Activated CD8-positive, alpha-beta T cell treated with anti-CD3 and anti-CD28 coated beads for 36 hours (primary cell): Measurements from ENCODE around the gene CDKAL1. TPM values are rescaled to one million over a fixed set of nuclear protein-coding genes. Genes with fewer than 3 reads are reported as not detected.

Source experiments
- ATAC-seq: fragments of 200-7000 bp; cut with Tn5 transposase; one replicate; pipeline ENCODE4 v1.10.0; 2021; ENCODE audit warnings: mild to moderate bottlenecking, moderate library complexity
- CTCF ChIA-PET: fragments of 350-600 bp; sonication (Branson Sonifier 250); formaldehyde crosslinking; loops from one replicate; lab custom pipeline; 2021; ENCODE audit warnings: antibody characterized with exemption; lab: Charles Lee
- POLR2A ChIA-PET: fragments of 350-600 bp; sonication (Branson Sonifier 250); formaldehyde crosslinking; loops from one replicate; lab custom pipeline; 2021; ENCODE audit warnings: antibody characterized with exemption; lab: Charles Lee
- DNase-seq: peaks from one replicate; pipeline ENCODE4 v3.0.0-alpha.2; 2020
- H3K27ac Mint-ChIP-seq: one replicate; pipeline ENCODE4 v1.8.0; 2021; ENCODE audit warnings: mild to moderate bottlenecking, mixed read lengths
- H3K27me3 Mint-ChIP-seq: one replicate; pipeline ENCODE4 v1.8.0; 2021; ENCODE audit warnings: mixed read lengths
- H3K36me3 Mint-ChIP-seq: one replicate; pipeline ENCODE4 v1.8.0; 2021; ENCODE audit warnings: low read depth, mixed read lengths
- H3K4me1 Mint-ChIP-seq: one replicate; pipeline ENCODE4 v1.8.0; 2021; ENCODE audit warnings: low read depth, mixed read lengths
- H3K4me3 Mint-ChIP-seq: one replicate; pipeline ENCODE4 v1.8.0; 2021; ENCODE audit warnings: mild to moderate bottlenecking, moderate library complexity, mixed read lengths
- H3K9me3 Mint-ChIP-seq: one replicate; pipeline ENCODE4 v1.8.0; 2021; ENCODE audit warnings: mixed read lengths
- CTCF ChIP-seq: fragments of 200-600 bp; IDR thresholded peaks from one replicate; pipeline ENCODE4 v1.8.0; 2022; ENCODE audit warnings: antibody characterized with exemption, mild to moderate bottlenecking
- intact Hi-C: fragments of 100-400 bp; cut with micrococcal nuclease; formaldehyde crosslinking; loops from one replicate; pipeline ENCODE4 v1.10.0; 2022
- total RNA-seq, 2 experiments: library from RNA; stranded (reverse); gene quantifications; one replicate each; pipeline ENCODE4 v1.2.3, GENCODE V29; 2021

CDKAL1 gene
- total RNA-seq, 2 experiments from 2014 or later, result 21.6 to 23.6 TPM

- H3K4me1 Mint-ChIP-seq, result peaks cover 56% of the 10 kb centered on the region
- CTCF ChIA-PET, result interaction anchor here (1.9 kb wide), 1 partner anchor 880 kb away, joined by 4 read pairs; no protein-coding TSS in a partner anchor
Observed at GRCh38 chr6:20709451-20709850, 175.2 kb downstream of the CDKAL1 start.

GRCh38 chr6:20710341-20710740 is 176.1 kb downstream of the CDKAL1 start:
- Mint-ChIP-seq H3K4me1 (peaks cover 52% of the 10 kb centered on the region), H3K36me3 (peaks cover 6% of the 10 kb centered on the region), H3K27me3 (no peaks in the 10 kb centered on the region), H3K4me3 (no peak overlapping the region), H3K9me3 (no peaks in the 10 kb centered on the region), H3K27ac (no peak overlapping the region)
- no peak for TF ChIP-seq CTCF
- DNase-seq (no peak), ATAC-seq (no peak)
- intact Hi-C loops, result no loop called here
- CTCF ChIA-PET, result interaction anchor here (1.9 kb wide), 1 partner anchor 879 kb away, joined by 4 read pairs; no protein-coding TSS in a partner anchor
- POLR2A ChIA-PET, result no interaction called here

More at GRCh38 chr6:20709451-20709850, 175.2 kb downstream of the CDKAL1 start:
- H3K9me3 Mint-ChIP-seq, result no peaks in the 10 kb centered on the region
- POLR2A ChIA-PET, result interaction anchor here (0.5 kb wide), 1 partner anchor 91 kb away, joined by 5 read pairs; no protein-coding TSS in a partner anchor
- TF ChIP-seq CTCF, result no peak
- peaks cover 6% of the 10 kb centered on the region for H3K36me3 Mint-ChIP-seq
- no peak for DNase-seq
- no peak for ATAC-seq
- intact Hi-C loops, result no loop called here
- H3K27ac Mint-ChIP-seq, result no peak overlapping the region
- no peaks in the 10 kb centered on the region for H3K27me3 Mint-ChIP-seq
- no peak overlapping the region for H3K4me3 Mint-ChIP-seq

- Mint-ChIP-seq H3K27ac (no peak overlapping the region), H3K4me1 (peaks cover 41% of the 10 kb centered on the region), H3K4me3 (no peak overlapping the region), H3K27me3 (no peaks in the 10 kb centered on the region), H3K36me3 (peaks cover 6% of the 10 kb centered on the region), H3K9me3 (no peaks in the 10 kb centered on the region)
- DNase-seq, result no peak
- CTCF ChIA-PET, result no interaction called here
- no peak for TF ChIP-seq CTCF
- ATAC-seq, result no peak
- POLR2A ChIA-PET, result no interaction called here
- intact Hi-C loops, result no loop called here
Observed at GRCh38 chr6:20711518-20711917, 177.3 kb downstream of the CDKAL1 start.

GRCh38 chr6:20712011-20712410 is 177.8 kb downstream of the CDKAL1 start:
- Mint-ChIP-seq H3K9me3 (no peaks in the 10 kb centered on the region), H3K27me3 (no peaks in the 10 kb centered on the region), H3K36me3 (peaks cover 6% of the 10 kb centered on the region), H3K4me1 (peaks cover 36% of the 10 kb centered on the region), H3K4me3 (no peak overlapping the region), H3K27ac (no peak overlapping the region)
- POLR2A ChIA-PET, result no interaction called here
- TF ChIP-seq CTCF, result no peak
- no peak for ATAC-seq
- CTCF ChIA-PET, result no interaction called here
- DNase-seq, result no peak
- intact Hi-C loops, result no loop called here

- ATAC-seq (no peak), DNase-seq (no peak)
- TF ChIP-seq CTCF, result no peak
- ChIA-PET CTCF (no interaction called here), POLR2A (no interaction called here)
- H3K36me3 Mint-ChIP-seq, result peaks cover 7% of the 10 kb centered on the region
- no peaks in the 10 kb centered on the region for H3K27me3 Mint-ChIP-seq
- H3K27ac Mint-ChIP-seq, result no peak overlapping the region
- intact Hi-C loops, result no loop called here
- H3K4me1 Mint-ChIP-seq, result peaks cover 29% of the 10 kb centered on the region
- H3K9me3 Mint-ChIP-seq, result no peaks in the 10 kb centered on the region
- H3K4me3 Mint-ChIP-seq, result no peak overlapping the region
Observed at GRCh38 chr6:20715135-20715806, 181.0 kb downstream of the CDKAL1 start.
